ENCODE measurements around the gene RCAN2. TPM values are rescaled to one million over a fixed set of nuclear protein-coding genes. Genes with fewer than 3 reads are reported as not detected.

The RCAN2 gene
- total and polyA plus RNA-seq, 2 donors (not counting 1 experiment from before 2014, with no cell fraction given) = not detected

GRCh38 chr6:46215213-46215612 lies 276.0 kb downstream of the RCAN2 start:
- H3K27ac Mint-ChIP-seq = no peak overlapping the region
- Histone ChIP-seq H3K27me3 (replicated peaks in 1 of 4; ENCODE audit: control extremely low read depth in 1 of 4, control insufficient read depth in 3 of 4, insufficient read depth in 4 of 4, low read length in 3 of 4) (no peaks in the 10 kb centered on the region), H3K4me1 (ENCODE audit: control insufficient read depth in 2 of 2, insufficient read depth in 2 of 2, low read length in 2 of 2) (peaks cover 14 to 26% of the 10 kb centered on the region in 2 donors), H3K4me2 (replicated peaks; ENCODE audit: low read depth, low read length, poor library complexity, severe bottlenecking) (no peak overlapping the region), H3K9me3 (ENCODE audit: control extremely low read depth in 1 of 3, control insufficient read depth in 2 of 3, insufficient read depth in 1 of 3, low read length in 2 of 3) (no peaks in the 10 kb centered on the region), H3K9ac (ENCODE audit: low read length) (no peak overlapping the region), H3K27ac (ENCODE audit: low read length in 2 of 2) (no peak overlapping the region), H3K4me3 (ENCODE audit: control extremely low read depth in 1 of 5, extremely low read depth in 1 of 5, insufficient read depth in 1 of 5, low read depth in 2 of 5, low read length in 4 of 5) (no peak overlapping the region), H3K79me2 (ENCODE audit: control insufficient read depth, insufficient read depth, low read length) (no peaks in the 10 kb centered on the region), H2AFZ (ENCODE audit: insufficient read depth, low read depth, low read length, poor library complexity, severe bottlenecking) (no peak overlapping the region), H4K20me1 (ENCODE audit: control insufficient read depth, insufficient read depth, low read length, poor library complexity, severe bottlenecking) (no peaks in the 10 kb centered on the region), H3K36me3 (replicated peaks in 1 of 2; ENCODE audit: control extremely low read depth in 1 of 2, control insufficient read depth in 1 of 2, extremely low read depth in 1 of 2, insufficient read depth in 2 of 2, low read length in 1 of 2) (no peaks in the 10 kb centered on the region)
- intact Hi-C loops (cut with micrococcal nuclease) = no loop called here
- H3K27me3 Mint-ChIP-seq = no peaks in the 10 kb centered on the region
- ChIA-PET POLR2A (no interaction called here), CTCF (interaction anchor here (9.9 kb wide), 1 partner anchor 197 kb away, joined by 216 read pairs; no protein-coding TSS in a partner anchor)
- TF ChIP-seq CTCF (IDR thresholded peaks at IDR 0.05) = no peak
- TF ChIP-seq EZH2 (IDR thresholded peaks at IDR 0.05; ENCODE audit: borderline replicate concordance, insufficient read depth, low read depth, low read length, poor library complexity, severe bottlenecking) = no peak
- H3K4me1 Mint-ChIP-seq = peaks cover 36% of the 10 kb centered on the region
- H3K9me3 Mint-ChIP-seq (ENCODE audit: insufficient read depth) = no peaks in the 10 kb centered on the region
- DNase-seq (no peak), ATAC-seq (ENCODE audit: low read depth) (no peak)
- whole genome bisulfite sequencing (ENCODE audit: insufficient coverage) = 97% methylated on average over 6 of the region's 6 CpGs
- H3K4me3 Mint-ChIP-seq = no peak overlapping the region

DNA sequence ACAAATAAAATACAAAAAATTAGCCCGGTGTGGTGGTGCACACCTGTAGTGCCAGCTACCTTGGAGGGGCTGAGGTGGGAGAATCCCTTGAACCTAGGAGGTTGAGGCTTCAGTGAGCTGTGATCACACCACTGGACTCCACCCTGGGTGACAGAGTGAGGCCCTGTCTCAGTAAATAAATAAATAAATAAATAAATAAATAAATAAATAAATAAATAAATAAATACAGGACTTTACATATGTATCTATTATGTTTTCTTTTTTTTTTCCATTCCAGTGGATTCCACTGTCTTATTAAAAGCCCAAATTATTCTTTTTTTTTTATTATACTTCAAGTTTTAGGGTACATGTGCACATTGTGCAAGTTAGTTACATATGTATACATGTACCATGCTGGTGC lies 279.3 kb downstream of the RCAN2 start:
- Histone ChIP-seq H3K27me3 (replicated peaks in 1 of 4; ENCODE audit: control extremely low read depth in 1 of 4, control insufficient read depth in 3 of 4, insufficient read depth in 4 of 4, low read length in 3 of 4) (no peaks in the 10 kb centered on the region), H4K20me1 (ENCODE audit: control insufficient read depth, insufficient read depth, low read length, poor library complexity, severe bottlenecking) (no peaks in the 10 kb centered on the region), H3K4me2 (replicated peaks; ENCODE audit: low read depth, low read length, poor library complexity, severe bottlenecking) (no peak overlapping the region), H2AFZ (ENCODE audit: insufficient read depth, low read depth, low read length, poor library complexity, severe bottlenecking) (no peak overlapping the region), H3K27ac (ENCODE audit: low read length in 2 of 2) (no peak overlapping the region), H3K9ac (ENCODE audit: low read length) (no peak overlapping the region), H3K4me3 (ENCODE audit: control extremely low read depth in 1 of 5, extremely low read depth in 1 of 5, insufficient read depth in 1 of 5, low read depth in 2 of 5, low read length in 4 of 5) (no peak overlapping the region), H3K4me1 (ENCODE audit: control insufficient read depth in 2 of 2, insufficient read depth in 2 of 2, low read length in 2 of 2) (peaks cover 0 to under 1% of the 10 kb centered on the region in 2 donors), H3K9me3 (ENCODE audit: control extremely low read depth in 1 of 3, control insufficient read depth in 2 of 3, insufficient read depth in 1 of 3, low read length in 2 of 3) (no peaks in the 10 kb centered on the region), H3K36me3 (replicated peaks in 1 of 2; ENCODE audit: control extremely low read depth in 1 of 2, control insufficient read depth in 1 of 2, extremely low read depth in 1 of 2, insufficient read depth in 2 of 2, low read length in 1 of 2) (no peaks in the 10 kb centered on the region), H3K79me2 (ENCODE audit: control insufficient read depth, insufficient read depth, low read length) (no peaks in the 10 kb centered on the region)
- WGBS (ENCODE audit: insufficient coverage) = no CpG with 5 or more reads among the region's 1 CpG
- ATAC-seq (ENCODE audit: low read depth) = no peak
- Mint-ChIP-seq H3K27ac (no peak overlapping the region), H3K27me3 (no peaks in the 10 kb centered on the region), H3K9me3 (ENCODE audit: insufficient read depth) (no peaks in the 10 kb centered on the region), H3K4me1 (peaks cover 4% of the 10 kb centered on the region), H3K4me3 (no peak overlapping the region)
- intact Hi-C loops (cut with micrococcal nuclease) = no loop called here
- ChIA-PET CTCF (no interaction called here), POLR2A (no interaction called here)
- TF ChIP-seq CTCF (IDR thresholded peaks at IDR 0.05) = no peak
- TF ChIP-seq EZH2 (IDR thresholded peaks at IDR 0.05; ENCODE audit: borderline replicate concordance, insufficient read depth, low read depth, low read length, poor library complexity, severe bottlenecking) = no peak
- no peak for DNase-seq

Measured in B cell (primary cell).